GM12874 (cell line): ENCODE results near the gene CAPN14.

Experiments
- TF ChIP-seq, protein P1 (sequence below): IDR thresholded peaks from 2 replicates; pipeline ENCODE4 v1.5.1; 2011; ENCODE audit warnings: low read depth, mild to moderate bottlenecking, control low read depth, low read length, moderate library complexity; ENCODE audit not compliant: insufficient read depth

CAPN14 gene

GRCh38 chr2:31256611-31257382 lies 39.5 kb upstream of the CAPN14 start:
- TF ChIP-seq, protein P1, sequence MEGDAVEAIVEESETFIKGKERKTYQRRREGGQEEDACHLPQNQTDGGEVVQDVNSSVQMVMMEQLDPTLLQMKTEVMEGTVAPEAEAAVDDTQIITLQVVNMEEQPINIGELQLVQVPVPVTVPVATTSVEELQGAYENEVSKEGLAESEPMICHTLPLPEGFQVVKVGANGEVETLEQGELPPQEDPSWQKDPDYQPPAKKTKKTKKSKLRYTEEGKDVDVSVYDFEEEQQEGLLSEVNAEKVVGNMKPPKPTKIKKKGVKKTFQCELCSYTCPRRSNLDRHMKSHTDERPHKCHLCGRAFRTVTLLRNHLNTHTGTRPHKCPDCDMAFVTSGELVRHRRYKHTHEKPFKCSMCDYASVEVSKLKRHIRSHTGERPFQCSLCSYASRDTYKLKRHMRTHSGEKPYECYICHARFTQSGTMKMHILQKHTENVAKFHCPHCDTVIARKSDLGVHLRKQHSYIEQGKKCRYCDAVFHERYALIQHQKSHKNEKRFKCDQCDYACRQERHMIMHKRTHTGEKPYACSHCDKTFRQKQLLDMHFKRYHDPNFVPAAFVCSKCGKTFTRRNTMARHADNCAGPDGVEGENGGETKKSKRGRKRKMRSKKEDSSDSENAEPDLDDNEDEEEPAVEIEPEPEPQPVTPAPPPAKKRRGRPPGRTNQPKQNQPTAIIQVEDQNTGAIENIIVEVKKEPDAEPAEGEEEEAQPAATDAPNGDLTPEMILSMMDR, result no peak

DNA sequence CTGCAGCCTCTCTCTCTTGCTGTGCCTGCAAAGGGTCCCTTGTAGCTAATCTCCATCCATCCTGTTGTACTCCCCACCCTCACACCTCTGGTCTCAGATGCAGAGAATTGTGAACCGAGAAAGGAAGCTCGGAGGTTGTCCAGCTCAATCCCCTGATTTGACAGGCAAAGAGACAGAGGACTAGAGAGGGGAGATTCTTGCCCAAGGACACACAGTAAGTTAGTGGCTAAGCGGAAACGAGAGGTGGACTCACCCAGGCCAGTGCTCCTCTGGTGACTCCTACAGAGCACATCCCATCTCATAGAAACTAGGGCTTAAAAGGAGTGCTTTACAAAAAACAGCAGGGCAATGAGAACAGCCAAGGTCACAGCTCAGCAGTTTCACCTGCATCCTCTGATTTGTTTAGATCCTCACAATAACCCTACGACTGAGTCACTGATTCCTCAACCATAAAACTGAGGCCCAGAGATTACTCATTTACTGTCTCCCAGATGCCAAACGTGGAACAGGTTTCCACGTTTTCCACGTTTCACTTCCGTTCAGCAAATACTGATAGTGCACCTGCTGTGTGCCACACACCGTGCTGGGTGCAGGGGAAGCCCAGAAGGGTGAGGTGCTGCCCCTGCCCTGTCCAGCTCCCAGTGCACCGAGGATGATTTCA lies 38.7 kb upstream of the CAPN14 start:
- TF ChIP-seq, protein P1, result no peak

GRCh38 chr2:31254237-31255203 lies 37.2 kb upstream of the CAPN14 start:
- TF ChIP-seq, protein P1, result no peak

- TF ChIP-seq, protein P1, result no peak
Measured at GRCh38 chr2:31253356-31254131, 36.2 kb upstream of the CAPN14 start.

DNA sequence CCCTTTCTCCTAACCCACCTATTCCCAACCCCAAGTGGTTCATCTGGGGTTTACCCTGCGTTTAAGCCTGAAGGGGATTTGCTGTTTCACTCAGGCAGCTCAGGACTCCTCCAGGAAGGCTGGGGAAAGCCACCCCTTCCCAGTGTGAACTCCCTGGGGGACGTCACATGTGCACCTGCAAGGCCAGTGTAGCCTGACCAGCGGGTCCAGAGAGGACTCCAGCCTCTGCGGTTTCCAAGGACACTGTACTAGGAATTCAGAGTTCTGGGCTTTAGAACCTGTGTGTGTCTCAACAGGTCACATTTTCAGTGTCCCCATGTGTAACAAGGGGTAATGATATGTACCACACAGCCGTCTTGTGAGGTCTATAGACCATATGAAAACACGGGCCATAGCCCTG lies 34.5 kb upstream of the CAPN14 start:
- TF ChIP-seq, protein P1, result no peak

GRCh38 chr2:31251018-31251417 lies 33.7 kb upstream of the CAPN14 start:
- TF ChIP-seq, protein P1, result no peak
